HG03442 (cell line): Measurements from ENCODE around the gene BMPR1A.
"Not testable (repeated sequence)": the region's sequence is repeated elsewhere in the genome, so short reads cannot be mapped to it uniquely, and the experiment has no call there.

Experiments used
- ATAC-seq: cut with Tn5 transposase; IDR thresholded peaks from one replicate; pipeline ENCODE4 v1.9.1; 2021; ENCODE audit warnings: mild to moderate bottlenecking, moderate library complexity; ENCODE audit not compliant: unreplicated experiment

The BMPR1A gene

GRCh38 chr10:86963341-86963919 is 207.0 kb downstream of the BMPR1A start:
- ATAC-seq, result no peak

- ATAC-seq, result no peak
Observed at GRCh38 chr10:86964061-86964846, 207.8 kb downstream of the BMPR1A start.

GRCh38 chr10:86964847-86965190 is 208.4 kb downstream of the BMPR1A start:
- ATAC-seq, result no peak

- ATAC-seq, result no peak
Observed at GRCh38 chr10:86965986-86966654, 209.7 kb downstream of the BMPR1A start.

- ATAC-seq, result no peak
Observed at GRCh38 chr10:86967481-86967941, 211.1 kb downstream of the BMPR1A start.

DNA sequence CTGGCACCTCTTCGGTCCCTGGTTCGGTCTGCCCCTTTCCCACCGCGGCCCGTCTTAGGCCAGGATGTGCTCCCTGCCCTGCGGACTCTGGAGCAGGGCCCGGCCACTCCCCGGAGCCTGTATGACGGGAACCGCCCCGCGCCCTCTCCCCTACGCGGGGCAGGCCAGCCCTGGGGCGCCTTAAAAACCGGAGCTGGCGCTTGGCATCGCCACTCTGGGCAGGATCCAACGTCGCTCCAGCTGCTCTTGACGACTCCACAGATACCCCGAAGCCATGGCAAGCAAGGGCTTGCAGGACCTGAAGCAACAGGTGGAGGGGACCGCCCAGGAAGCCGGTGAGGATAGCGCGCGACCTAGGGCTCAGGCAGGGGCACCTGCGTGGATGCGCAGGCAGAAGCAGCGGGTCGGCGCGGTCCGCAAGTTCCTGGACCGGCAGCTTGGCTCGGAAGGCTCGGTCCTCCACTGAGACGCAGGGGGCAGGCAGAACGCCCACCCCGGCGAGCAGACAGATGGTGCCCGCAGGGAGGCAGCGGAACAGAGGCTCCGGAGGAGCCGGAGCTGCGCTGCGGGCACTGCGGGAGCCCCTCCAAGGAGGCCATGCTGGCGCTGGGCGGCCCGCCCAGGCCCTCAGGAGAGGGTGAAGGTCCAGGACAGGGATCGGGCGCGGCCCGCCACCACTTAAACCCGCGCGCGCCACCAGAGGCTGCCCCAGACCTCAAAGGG is 212.0 kb downstream of the BMPR1A start, which contains the start of gene ADIRF:
Gene ADIRF, plus strand, starts transcription at position 212 of the 723 bp plus-strand sequence. Its CDS starts 63 bp downstream, at position 275.
- ATAC-seq, result no peak

DNA sequence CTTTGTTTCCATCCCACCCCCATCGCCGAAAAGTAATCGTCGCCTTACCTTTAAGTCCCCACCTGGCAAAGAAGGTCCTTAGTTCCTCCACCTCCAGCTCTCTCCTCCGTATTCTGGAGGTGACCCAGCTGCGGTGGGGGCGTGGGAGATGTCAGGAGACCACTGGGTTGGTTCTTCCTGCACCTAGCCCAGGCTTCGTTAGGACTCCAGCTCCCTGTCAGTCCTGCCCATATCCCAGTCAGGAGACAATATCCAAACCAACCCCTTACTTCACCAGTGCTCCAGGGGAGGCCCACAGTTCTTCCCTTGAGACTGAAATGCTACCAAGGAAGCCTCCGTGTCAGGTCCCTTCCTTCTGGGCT is 212.6 kb downstream of the BMPR1A start:
- no peak for ATAC-seq

GRCh38 chr10:86969421-86970041 is 213.1 kb downstream of the BMPR1A start:
- ATAC-seq, result no peak

DNA sequence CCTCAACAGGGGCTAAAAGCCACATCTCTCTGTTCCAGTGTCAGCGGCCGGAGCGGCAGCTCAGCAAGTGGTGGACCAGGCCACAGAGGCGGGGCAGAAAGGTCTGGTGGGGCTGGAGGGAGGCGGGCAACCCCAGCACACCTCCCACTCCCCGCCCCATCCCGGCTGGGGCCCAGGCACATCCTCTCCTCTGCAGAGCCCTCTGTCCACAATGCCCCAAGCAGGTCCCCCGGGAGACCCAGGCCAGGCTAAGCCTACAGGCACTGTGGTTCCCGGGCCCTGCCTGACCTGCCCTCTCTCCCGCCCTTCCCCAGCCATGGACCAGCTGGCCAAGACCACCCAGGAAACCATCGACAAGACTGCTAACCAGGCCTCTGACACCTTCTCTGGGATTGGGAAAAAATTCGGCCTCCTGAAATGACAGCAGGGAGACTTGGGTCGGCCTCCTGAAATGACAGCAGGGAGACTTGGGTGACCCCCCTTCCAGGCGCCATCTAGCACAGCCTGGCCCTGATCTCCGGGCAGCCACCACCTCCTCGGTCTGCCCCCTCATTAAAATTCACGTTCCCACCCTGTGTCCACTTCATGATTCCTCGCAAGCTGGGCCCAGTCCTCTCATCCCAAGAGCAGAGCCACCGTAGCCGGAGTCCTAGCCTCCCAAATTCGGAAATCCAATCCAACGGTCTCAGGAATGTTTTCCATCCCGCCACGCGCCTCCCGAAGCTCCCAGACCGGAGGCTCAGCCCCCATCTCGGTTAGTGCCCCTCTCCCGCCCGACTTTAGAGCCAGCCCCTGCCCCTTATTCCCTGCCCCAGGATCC is 214.0 kb downstream of the BMPR1A start:
- no peak for ATAC-seq

GRCh38 chr10:86970982-86971231 is 214.5 kb downstream of the BMPR1A start:
- no peak for ATAC-seq

- ATAC-seq, result peak; percentile 74
Observed at GRCh38 chr10:86971232-86971991, 215.0 kb downstream of the BMPR1A start.

GRCh38 chr10:86972613-86973380 is 216.4 kb downstream of the BMPR1A start:
- ATAC-seq, result no peak

DNA sequence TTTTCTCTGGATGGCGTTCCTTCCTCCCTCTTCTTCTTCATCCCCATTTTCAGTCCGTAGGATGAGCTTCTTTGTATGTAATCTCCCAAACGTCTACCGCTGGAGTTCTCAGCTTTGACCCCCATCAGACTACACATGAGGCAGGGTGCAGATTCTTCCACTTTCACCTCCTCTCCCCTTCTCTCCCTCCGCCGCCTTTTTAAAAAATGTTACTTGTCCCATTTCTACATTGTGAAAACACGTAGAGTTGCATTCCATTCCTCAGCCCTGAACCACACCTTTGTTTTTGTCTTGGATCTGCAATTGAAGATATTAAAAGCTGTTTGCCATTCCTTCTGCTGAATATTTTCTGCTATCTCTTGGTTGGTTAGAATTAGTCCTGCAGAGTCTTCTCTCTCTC is 218.1 kb downstream of the BMPR1A start:
- no peak for ATAC-seq

DNA sequence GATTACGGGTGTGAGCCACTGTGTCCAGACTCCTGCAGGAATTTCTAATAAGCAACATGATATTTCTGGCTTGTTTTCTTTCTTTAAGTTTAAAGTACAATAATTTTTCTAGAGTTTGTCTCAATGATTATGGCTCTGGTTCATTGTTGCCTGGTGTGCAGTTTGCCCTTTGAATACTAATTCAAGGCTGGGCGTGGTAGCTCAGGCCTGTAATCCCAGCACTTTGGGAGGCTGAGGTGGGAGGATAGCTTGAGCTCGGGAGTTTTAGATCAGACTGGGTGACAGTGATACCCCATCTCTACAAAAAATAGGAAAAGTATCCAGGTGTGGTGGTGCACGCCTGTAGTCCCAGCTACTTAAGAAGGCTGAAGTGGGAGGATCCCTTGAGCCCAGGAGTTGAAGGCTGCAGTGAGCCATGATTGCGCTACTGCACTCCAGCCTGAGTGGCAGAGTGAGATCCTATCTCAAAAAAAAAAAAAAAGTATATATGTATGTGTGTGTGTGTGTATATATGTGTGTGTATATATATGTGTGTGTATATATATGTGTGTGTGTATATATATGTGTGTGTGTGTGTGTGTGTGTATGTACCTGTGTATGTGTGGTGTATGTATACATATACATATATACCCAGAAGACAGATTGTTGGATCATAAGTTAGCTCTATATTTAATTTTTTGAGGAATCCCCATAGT is 220.1 kb downstream of the BMPR1A start:
- ATAC-seq, result no peak

DNA sequence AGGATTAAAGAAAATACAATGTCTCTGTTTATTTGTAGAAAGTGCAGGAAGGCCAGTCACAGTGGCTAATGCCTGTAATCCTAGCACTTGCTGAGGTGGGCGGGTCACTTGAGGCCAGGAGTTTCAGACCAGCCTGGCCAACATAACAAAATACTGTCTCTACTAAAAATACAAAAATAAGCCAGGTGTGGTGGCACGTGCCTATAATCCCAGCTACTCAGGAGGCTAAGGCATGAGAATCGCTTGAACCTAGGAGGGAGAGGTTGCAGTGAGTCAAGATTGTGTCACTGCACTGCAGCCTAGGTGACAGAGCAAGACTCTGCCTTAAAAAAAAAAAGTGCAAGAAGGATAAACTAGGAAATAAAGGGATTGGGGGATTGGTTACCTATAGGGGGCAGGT is 222.0 kb downstream of the BMPR1A start:
- not testable (repeated sequence) for ATAC-seq

DNA sequence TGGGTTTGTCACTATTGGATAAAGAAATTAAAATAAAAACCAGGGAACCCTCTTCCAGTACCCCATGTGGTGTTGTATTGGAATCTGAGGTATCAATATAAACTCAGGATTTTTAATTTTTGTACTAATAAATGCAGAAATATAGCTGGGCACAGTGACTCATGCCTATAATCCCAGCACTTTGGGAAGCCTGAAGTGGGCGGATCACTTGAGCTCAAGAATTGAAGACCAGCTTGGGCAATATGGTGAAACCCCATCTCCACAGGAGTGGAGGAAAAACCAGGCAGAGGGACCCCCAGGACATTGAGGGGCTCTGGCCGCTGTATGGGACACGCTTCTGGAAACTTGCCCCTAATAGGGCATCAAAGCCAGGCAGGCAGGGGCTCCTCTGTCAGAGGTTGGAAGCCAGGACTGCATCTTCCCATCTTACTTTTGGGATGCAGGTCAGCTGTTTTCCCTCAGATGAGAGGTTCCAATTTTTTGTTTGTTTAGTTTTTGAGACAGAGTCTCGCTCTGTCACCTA is 222.9 kb downstream of the BMPR1A start:
- ATAC-seq, result no peak

DNA sequence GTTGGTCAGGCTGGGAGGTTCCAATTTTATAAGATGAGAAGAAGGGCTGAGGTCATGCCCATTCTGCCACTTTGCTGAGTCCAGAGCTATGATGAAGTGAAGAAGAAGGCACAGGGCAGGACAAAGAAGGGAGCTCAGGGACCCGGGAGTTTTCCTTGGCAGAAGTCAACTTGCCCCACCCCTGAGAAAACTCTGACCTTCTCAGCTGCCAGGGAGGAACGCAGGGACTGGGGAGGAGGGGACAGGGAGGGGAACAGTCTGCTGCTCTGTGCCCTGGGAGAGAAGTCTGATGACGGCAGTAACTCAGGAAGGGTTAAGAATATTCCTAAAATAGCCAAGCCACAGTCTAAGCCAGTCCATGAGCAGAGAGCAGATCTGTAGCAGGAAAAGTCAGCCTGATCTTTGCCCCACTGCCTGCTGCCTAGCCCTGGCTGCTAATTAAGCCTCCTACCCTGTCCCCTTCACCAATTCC is 223.6 kb downstream of the BMPR1A start:
- no peak for ATAC-seq

- ATAC-seq, result not testable (repeated sequence)
Observed at GRCh38 chr10:86981020-86981419, 224.6 kb downstream of the BMPR1A start.
